Choroid plexus epithelial cell (primary cell): ENCODE results near the gene SMIM33.
"Not testable (repeated sequence)": the region's sequence is repeated elsewhere in the genome, so short reads cannot be mapped to it uniquely, and the experiment has no call there.

Experiments used
- DNase-seq: peaks from one replicate; pipeline ENCODE4 v3.0.0-alpha.2; 2010; ENCODE audit warnings: low read depth
- H3K4me3 ChIP-seq: 2 replicates; pipeline ENCODE4 v1.5.1; 2011; ENCODE audit warnings: low read depth, mild to moderate bottlenecking, control low read depth, low read length, moderate library complexity
- TF ChIP-seq, protein P1 (sequence below): conservative IDR thresholded peaks from 2 replicates; pipeline ENCODE4 v1.5.1; 2011; ENCODE audit warnings: low read depth, mild to moderate bottlenecking, control low read depth, inconsistent platforms, low read length, moderate library complexity

SMIM33 gene

DNA sequence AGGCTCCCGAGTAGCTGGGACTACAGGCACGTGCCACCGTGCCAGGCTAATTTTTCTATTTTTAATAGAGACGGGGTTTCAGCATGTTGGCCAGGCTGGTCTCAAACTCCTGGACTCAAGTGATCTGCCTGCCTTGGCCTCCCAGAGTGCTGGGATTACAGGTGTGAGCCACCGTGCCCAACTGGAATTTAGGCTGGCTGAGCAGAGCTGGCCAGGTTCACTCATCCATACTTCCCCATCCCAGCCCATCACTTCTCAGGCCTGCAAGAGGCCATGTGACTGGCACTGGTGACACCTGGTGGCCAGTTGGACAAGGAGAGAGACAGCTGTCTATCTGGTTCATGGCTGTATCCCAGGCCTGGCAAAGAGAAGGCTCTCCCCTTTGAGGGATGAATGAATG lies 42.6 kb downstream of the SMIM33 start:
- not testable (repeated sequence) for H3K4me3 ChIP-seq
- DNase-seq, result peak; percentile 87
- TF ChIP-seq, protein P1, sequence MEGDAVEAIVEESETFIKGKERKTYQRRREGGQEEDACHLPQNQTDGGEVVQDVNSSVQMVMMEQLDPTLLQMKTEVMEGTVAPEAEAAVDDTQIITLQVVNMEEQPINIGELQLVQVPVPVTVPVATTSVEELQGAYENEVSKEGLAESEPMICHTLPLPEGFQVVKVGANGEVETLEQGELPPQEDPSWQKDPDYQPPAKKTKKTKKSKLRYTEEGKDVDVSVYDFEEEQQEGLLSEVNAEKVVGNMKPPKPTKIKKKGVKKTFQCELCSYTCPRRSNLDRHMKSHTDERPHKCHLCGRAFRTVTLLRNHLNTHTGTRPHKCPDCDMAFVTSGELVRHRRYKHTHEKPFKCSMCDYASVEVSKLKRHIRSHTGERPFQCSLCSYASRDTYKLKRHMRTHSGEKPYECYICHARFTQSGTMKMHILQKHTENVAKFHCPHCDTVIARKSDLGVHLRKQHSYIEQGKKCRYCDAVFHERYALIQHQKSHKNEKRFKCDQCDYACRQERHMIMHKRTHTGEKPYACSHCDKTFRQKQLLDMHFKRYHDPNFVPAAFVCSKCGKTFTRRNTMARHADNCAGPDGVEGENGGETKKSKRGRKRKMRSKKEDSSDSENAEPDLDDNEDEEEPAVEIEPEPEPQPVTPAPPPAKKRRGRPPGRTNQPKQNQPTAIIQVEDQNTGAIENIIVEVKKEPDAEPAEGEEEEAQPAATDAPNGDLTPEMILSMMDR, result peak; percentile 81

DNA sequence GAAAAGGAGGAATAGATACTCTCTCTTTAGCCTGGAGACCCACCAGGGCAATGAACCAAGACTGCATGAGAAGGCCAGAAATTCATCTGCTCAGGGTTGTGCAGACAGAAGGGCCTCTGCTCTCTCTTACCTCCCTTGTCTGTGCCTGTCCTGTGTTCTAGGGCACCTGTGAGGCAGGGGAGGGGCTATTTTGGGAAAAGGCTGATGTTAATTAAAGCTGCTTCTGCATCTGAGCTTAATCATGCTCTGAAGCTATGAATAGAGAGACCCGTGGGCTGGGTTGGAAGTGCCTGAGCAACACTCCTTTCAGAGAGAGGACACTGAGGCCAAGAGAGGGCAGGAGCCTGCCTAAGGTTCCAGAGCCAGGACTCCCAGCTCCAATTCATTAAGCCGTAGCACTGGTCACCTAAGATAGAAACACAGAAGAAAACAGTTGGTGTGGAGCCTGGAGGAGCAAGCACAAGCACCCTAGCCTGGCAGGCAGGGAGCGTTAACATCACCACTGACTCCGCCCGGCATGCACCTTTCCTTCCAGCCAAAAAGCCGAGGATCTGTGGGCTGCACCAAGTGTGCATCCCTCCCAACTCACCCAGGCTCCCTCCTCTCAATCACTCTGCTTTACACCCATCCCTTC lies 43.2 kb downstream of the SMIM33 start:
- TF ChIP-seq, protein P1, result no peak

DNA sequence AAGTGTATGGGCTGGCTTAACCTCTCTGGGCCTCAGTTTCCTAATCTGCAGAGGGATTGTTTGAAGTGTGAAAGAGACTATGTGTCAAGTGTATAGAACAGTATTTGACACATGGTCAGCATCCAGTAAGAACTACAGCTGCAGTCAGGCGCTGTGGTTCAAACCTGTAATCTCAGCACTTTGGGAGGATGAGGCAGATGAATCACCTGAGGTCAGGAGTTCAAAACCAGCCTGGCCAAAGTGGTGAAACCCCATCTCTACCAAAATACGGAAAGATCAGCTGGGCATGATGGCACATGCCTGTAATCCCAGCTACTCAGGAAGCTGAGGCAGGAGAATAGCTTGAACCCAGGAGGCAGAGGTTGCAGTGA lies 43.7 kb downstream of the SMIM33 start:
- TF ChIP-seq, protein P1, result no peak
- H3K4me3 ChIP-seq, result no peak overlapping the region
- no peak for DNase-seq

More for the DNA sequence above, 43.2 kb downstream of the SMIM33 start:
- no peak overlapping the region for H3K4me3 ChIP-seq
- no peak for DNase-seq

DNA sequence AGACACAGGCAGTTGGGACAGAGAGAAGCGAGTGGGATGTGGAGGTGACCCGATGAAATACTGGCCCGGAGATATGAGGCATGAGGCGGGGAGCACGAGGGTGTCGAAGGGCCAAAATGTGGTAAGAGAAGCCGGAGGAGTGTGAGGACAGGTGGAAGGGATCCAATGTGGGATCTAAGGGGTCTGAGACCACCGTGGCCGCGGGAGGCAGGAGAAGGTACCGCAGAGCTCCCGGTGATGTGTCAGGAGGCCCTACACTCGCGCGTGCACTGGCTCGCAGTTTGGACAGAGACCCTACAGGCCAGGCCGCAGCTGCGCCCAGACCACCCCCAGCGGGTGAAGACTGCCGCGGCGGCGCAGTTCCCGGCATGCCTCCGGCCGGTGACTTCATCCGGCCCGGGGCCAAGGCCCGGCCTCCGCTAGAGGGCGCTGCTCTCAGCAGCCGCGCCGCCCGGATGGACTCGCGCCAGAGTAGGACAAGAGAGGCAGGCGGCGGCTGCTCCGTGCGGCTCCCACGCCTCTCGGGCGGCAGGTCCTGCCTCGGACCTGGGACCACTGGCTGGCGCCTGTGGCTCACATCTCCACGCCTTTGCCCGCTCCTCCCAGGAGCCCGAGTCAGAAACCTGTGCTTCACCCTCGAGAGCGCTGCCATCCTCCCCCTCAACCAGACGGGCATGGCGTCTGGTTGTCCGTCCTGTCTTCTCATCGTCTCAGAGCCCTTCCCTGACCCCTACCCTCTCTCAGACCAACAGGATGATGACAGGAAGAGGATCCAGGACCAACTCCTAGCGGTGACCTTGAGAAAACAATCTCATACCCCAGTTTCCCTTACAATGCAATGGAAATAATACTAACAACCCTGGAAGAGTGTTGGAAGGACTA lies 47.1 kb downstream of the SMIM33 start:
- peak overlapping the region; percentile 61 for H3K4me3 ChIP-seq
- TF ChIP-seq, protein P1, result peak; percentile 71
- peak; percentile 87 for DNase-seq
